ENCODE data around the gene MMP25.
"Not testable (repeated sequence)": the region's sequence is repeated elsewhere in the genome, so short reads cannot be mapped to it uniquely, and the experiment has no call there.

MMP25 gene

DNA sequence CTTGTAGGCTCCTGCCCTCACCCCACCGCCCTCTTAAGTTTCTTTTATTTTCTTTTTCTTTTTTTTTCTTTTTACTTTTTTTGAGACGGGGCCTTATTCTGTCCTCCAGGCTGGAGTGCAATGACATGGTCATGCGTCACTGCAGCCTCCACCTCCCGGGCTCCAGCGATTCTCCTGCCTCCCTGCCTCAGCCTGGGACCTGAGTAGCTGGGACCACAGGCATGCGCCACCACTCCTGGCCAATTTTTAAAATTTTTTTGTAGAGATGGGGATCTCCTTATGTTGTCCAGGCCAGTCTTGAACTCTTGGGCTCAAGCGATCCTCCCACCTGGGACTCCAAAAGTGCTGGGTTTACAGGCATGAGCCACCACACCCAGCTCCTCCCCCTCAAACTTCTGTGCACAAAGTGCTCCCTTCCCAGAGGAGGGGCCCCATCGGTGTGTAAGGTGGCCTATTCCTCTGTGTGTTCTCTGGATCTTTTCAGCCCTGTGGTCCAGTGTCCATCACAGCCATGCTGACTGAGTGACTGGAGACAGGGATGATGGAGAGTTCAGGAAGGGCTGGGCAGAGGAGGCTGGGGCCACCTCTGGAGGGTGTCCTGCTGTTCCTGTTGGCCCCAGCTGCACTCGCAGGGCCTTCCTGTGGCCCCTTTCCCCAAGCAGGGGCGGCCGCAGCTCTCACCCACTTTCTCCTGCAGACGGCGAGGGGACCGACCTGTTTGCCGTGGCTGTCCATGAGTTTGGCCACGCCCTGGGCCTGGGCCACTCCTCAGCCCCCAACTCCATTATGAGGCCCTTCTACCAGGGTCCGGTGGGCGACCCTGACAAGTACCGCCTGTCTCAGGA is 10.2 kb downstream of the MMP25 start:
- DNase-seq = no peak

DNA sequence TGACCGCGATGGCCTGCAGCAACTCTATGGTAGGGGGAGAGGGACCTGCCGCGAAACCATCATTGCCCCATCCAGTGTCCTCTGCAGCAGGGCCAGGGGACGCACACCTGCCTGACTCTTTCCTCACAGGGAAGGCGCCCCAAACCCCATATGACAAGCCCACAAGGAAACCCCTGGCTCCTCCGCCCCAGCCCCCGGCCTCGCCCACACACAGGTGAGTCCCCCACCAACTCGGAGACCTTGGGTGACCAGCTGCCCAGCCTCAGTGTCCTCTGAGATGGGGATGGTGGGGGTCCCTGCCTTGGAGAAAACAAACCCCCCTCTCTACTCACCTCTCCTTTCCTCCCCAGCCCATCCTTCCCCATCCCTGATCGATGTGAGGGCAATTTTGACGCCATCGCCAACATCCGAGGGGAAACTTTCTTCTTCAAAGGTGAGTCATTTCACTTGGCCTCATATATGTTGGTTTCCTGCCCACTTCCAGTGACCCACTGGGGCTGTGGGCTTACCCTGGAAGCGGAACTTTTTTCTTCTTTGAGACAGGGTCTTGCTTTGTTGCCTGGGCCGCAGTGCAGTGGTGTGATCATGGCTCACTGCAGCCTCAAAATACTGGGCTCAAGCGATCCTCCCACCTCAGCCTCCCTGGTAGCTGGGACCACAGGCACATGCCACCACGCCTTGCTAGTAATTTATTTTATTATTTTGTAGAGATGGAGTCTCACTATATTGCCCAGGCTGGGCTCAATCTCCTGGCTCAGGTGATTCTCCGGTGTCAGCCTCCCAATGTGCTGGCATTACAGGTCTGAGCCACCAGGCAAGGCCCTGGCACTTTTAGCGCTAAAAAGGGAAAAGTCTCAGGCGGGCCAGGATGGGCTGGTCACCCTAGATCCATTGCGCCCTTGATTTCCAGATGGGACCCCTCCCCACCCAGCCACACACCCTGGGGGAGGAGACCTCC is 11.1 kb downstream of the MMP25 start:
- DNase-seq = no peak

- DNase-seq = peak; percentile 27
These were observed 12.0 kb downstream of the MMP25 start for GRCh38 chr16:3058139-3059030.

DNA sequence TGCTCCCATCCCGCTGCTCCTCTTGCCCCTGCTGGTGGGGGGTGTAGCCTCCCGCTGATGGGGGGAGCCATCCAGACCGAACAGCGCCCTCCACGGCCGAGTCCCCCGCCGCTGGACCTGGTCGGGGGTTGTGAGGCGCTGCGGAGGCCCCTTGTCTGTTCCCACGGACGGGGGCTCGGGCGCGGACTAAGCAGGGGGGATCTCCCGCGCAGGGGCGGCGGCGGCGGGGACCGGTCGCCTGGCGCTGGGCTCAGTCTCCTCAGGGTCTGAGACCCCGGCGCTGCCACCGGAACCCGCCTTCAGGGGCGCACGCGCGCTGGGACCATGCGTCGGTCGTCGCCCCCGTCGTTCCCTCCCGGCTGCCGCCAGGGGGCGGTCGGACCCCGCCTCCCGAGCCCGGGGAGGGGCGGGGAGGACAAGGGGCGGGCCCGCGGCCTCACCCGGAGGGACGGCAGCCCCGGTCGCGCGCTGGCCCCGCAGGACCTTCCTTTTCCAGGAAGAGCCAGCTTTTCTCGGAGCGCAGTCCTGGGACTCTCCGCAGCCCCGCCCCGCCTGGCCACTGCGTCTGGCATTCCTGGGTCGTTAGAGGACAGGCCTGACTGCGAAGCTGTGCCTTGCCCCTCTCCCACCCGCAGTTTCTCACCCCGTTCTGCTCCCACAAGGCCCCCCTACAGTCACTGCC is 12.8 kb downstream of the MMP25 start:
- DNase-seq = peak; percentile 83

DNA sequence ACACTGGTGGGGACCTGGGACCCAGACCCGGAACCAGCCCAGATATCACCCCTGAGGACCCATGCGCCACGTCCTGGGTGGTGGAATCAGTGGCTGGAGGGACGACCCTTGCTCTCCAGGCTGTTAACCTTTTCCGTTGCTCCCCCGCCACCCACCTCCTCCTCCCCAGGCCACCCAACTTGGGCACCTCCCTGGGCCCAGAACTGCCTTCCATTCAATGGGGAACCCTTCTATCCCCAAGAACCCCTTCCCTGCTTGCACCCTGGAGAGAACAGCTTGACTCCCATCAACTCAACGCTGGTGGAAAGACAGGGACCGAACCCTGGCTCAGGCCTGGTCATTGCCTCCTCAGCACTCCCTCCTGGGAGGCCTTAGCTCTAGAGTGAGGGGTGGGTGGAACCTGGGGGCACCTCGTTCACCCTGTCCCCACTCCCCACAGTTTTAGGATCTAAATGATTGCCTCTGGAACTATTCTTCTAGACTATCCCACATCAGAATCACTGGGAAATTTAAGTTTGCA is 13.4 kb downstream of the MMP25 start:
- DNase-seq = no peak

DNA sequence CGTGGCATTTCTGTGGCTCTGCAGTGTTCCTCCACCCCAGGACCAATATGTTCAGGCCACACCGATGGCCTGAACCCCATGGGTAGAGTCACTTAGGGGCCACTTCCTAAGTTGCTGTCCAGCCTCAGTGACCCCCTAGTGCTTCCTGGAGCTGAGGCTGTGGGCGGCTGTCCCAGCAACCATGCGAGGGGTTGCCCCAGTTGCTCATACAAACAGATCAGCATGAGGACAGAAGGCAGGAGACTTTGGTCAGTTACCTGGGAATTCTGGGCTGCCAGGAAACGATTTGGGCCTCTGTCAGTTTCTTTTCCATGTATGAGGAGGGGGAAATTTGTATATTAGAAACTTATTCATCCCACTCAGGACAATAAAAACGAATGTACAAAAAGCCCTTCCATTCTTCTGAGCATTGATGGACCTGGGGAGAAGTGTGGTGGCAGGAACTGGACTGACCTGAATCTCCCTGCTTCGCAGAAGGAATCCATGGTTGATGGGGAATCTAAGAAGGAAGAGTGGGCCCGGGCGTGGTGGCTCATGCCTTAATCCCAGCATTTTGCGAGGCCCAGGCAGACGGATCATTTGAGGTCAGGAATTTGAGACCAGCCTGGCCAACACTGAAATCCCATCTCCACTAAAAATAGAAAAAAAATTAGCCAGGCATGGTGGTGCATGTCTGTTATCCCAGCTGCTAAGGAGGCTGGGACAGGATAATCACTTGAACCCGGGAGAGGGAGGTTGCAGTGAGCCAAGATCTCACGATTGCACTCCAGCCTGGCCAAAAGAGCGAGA is 14.2 kb downstream of the MMP25 start:
- DNase-seq = no peak

DNA sequence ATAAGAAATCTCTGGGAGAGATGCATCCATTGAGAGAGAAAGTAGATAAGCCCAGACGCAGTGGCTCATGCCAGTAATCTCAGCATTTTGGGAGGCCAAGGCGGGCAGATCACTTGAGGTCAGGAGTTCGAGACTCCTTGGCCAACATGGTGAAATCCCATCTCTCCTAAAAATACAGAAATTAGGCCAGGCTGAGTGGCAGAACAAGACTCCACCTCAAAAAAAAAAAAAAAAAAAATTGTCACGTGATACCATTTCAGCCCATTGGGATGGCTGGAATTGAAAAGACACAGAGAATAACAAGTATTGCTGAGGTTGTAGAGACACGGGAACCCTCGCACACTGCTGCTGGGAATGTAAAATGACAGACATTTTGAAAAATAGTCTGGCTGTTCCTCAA is 16.2 kb downstream of the MMP25 start:
- DNase-seq = no peak

- peak; percentile 17 for DNase-seq
These were observed 17.4 kb downstream of the MMP25 start for GRCh38 chr16:3063625-3064386.

DNA sequence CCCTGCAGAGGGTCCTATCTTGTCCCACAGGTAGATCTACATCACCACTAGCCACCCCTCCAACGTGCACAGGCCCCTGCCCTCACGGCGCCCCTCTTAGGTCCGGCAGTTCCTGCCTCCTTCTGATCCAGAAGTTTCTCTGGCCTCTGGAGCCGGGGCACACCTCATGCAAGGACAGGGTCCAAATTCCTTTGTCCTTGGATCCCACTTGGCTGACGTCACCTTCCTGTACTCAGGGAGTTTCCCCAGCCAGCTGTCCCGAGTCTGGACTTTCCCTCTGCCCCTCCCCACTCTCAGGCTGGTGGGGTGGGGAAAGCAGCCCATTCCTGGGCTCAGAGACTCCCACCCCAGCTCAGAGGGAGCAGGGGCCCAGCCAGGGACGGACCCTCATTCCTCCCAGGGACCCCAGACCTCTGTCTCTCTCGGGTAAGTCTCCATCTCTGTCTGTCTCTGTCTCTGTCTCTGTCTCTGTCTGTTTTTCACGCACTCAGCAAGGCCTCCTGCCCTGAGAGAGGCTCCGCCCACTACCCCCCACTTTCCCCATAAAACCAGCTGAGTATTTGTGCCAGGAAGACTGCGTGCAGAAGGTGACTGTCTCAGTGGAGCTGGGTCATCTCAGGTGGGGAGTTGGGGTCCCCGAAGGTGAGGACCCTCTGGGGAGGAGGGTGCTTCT is 18.8 kb downstream of the MMP25 start, which contains the start of gene IL32:
Gene IL32 (plus strand): TSS at position 572 of the 673 bp plus-strand sequence. CDS start 172 bp downstream, outside the sequence.
- peak; percentile 76 for DNase-seq

DNA sequence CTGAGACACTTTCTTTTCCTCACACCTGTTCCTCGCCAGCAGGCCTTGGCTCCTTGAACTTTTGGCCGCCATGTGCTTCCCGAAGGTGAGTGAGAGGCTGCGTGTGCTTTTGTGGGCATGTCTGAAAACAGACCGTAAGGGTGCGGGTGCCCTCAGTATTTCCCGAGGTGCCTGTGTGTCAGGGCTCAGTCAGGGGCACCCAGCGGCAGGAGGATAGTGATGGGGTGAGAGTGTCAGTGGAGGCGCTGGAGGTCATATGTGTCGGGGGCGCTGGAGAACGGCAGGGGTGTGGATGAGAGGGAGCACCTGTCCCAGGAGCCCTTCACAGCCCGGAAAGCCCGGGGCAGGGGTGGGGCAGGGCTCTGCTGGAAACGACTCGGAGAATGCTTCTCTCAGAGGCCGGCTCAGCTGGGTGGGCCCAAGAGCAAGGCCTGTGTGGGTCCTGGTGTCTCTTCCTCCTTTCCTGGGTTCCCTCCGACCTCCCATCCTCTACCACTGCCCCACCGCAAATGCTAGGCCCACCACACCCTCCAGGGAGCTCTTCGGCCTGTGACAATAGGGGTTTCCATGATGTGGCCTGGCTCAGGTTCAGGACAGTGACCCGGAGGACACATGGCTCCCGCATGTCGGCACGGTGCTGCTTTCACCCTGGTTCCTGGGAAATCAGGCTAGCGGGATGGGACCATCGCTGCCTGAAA is 19.5 kb downstream of the MMP25 start:
- no peak for DNase-seq

GRCh38 chr16:3066440-3066748 is 20.0 kb downstream of the MMP25 start:
- DNase-seq = no peak

DNA sequence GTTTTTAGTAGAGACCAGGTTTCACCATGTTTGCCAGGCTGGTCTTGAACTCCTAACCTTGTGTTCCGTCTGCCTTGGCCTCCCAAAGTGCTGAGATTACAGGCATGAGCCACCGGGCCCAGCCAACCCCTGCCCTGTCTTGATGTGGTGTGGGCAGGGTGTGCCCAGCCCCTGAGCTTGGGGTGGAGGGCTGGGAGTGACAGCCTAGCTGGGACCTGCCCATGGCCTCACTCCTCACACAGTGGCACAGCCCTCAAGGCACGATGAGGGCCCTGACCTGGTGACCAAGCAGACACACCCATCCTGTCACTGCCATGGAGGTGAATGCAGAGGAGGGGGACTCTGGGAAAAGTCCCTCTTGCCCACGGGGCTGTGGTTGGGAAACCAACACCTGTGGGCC is 22.1 kb downstream of the MMP25 start:
- no peak for DNase-seq

- DNase-seq = not testable (repeated sequence)
These were observed 22.8 kb downstream of the MMP25 start for GRCh38 chr16:3069146-3069545.

GRCh38 chr16:3070608-3071111 is 24.3 kb downstream of the MMP25 start:
- DNase-seq = no peak

- DNase-seq = no peak
These were observed 25.3 kb downstream of the MMP25 start for GRCh38 chr16:3071655-3072054.

GRCh38 chr16:3072148-3072547 is 25.8 kb downstream of the MMP25 start:
- not testable (repeated sequence) for DNase-seq

- not testable (repeated sequence) for DNase-seq
These were observed 26.4 kb downstream of the MMP25 start for GRCh38 chr16:3072576-3073263.

DNA sequence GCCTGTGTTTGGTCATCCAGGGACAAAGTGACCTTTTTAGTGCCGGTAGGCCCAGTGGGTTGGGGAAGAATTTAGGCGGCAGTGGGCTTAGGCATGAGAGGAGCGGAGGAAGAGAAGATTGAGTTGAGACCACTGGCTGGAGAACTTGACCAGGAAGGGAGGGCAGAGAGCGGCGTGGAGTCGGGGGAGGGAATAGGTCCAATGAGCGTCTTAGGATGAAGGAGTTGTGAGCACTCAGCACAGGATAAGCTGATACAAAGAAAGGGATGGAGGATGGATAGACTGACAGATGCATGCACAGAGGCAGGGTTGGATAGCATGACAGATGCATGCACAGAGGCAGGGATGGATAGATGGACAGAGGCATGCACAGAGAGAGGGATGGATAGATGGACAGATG is 27.1 kb downstream of the MMP25 start:
- no peak for DNase-seq
